Measurements from ENCODE around the gene TSPO. TPM values are rescaled to one million over a fixed set of nuclear protein-coding genes. Genes with fewer than 3 reads are reported as not detected.

Gene TSPO
- total and polyA plus RNA-seq, 2 of the 13 experiments (the other 11 are each of a cell fraction or from before 2014, with no cell fraction given) = 0.46 to 1.4 TPM

- peak; percentile 8; the same call in 1 of the 2 replicates for TF ChIP-seq UBTF (CRISPR knock-in tag; IDR thresholded peaks at IDR 0.05)
- TF ChIP-seq TBX3 (IDR thresholded peaks at IDR 0.05; ENCODE audit: borderline replicate concordance) = no peak
- no peak for TF ChIP-seq POLR2G (IDR thresholded peaks at IDR 0.05; ENCODE audit: low read depth, low read length)
- no peak for TF ChIP-seq TFDP2 (CRISPR knock-in tag; IDR thresholded peaks at IDR 0.05)
- no peak for TF ChIP-seq ZNF790 (CRISPR knock-in tag; IDR thresholded peaks at IDR 0.05; ENCODE audit: borderline replicate concordance)
- no peak for TF ChIP-seq ZNF792 (CRISPR knock-in tag; IDR thresholded peaks at IDR 0.05)
- TF ChIP-seq TBL1XR1 (IDR thresholded peaks at IDR 0.05; ENCODE audit: borderline replicate concordance, low read length, partially characterized antibody) = no peak
- TF ChIP-seq ESRRA (CRISPR knock-in tag; IDR thresholded peaks at IDR 0.05; ENCODE audit: low read depth) = no peak
- no peak for TF ChIP-seq LCORL (IDR thresholded peaks at IDR 0.05)
- no peak for TF ChIP-seq LCORL (CRISPR knock-in tag; IDR thresholded peaks at IDR 0.05)
- TF ChIP-seq SYNCRIP (IDR thresholded peaks at IDR 0.05; ENCODE audit: insufficient read depth, low read depth, low read length) = no peak
- no peak for TF ChIP-seq DNMT3B (CRISPR knock-in tag; conservative IDR thresholded peaks at IDR 0.05)
- peak; percentile 36; the same call in 1 of the 2 replicates for TF ChIP-seq PATZ1 (CRISPR knock-in tag; IDR thresholded peaks at IDR 0.05)
- TF ChIP-seq ZBTB42 (CRISPR knock-in tag; IDR thresholded peaks at IDR 0.05) = no peak
- TF ChIP-seq ARID3A (IDR thresholded peaks at IDR 0.05; ENCODE audit: low read depth, low read length) = no peak
- peak; percentile 85 for TF ChIP-seq RARA (CRISPR knock-in tag; IDR thresholded peaks at IDR 0.05)
- no peak for TF ChIP-seq CC2D1A (CRISPR knock-in tag; IDR thresholded peaks at IDR 0.05)
- no peak for TF ChIP-seq RORA (CRISPR knock-in tag; IDR thresholded peaks at IDR 0.05)
- no peak for TF ChIP-seq HNF4G (IDR thresholded peaks at IDR 0.05; ENCODE audit: borderline replicate concordance, low read depth, low read length)
- no peak for TF ChIP-seq HNF4G (CRISPR knock-in tag; IDR thresholded peaks at IDR 0.05; ENCODE audit: borderline replicate concordance, low read depth)
- no peak for TF ChIP-seq HNRNPH1 (optimal IDR thresholded peaks at IDR 0.05; ENCODE audit: low read depth, low read length)
- TF ChIP-seq SMARCC2 (IDR thresholded peaks at IDR 0.05) = no peak
- no peak for TF ChIP-seq TAF15 (IDR thresholded peaks at IDR 0.05; ENCODE audit: low read depth, low read length, poor library complexity, severe bottlenecking)
- peak; percentile 40; the same call in 1 of the 2 replicates for TF ChIP-seq SAP130 (CRISPR knock-in tag; IDR thresholded peaks at IDR 0.05; ENCODE audit: low read depth)
- no peak for TF ChIP-seq ZNF20 (CRISPR knock-in tag; IDR thresholded peaks at IDR 0.05)
Measured at GRCh38 chr22:43126501-43127165, 24.7 kb upstream of the TSPO start (continued).

Measured in HepG2 (cell line).